Left renal pelvis (tissue), 4 donors: ENCODE measurements around the gene POU6F2. TPM values are rescaled to one million over a fixed set of nuclear protein-coding genes. Genes with fewer than 3 reads are reported as not detected.
A peak's percentile ranks its signal among the peaks of the same experiment; 100 is the strongest.
"Not testable (repeated sequence)": the region's sequence is repeated elsewhere in the genome, so short reads cannot be mapped to it uniquely, and the experiment has no call there.

Source experiments
- DNase-seq, 4 donors: peaks; one replicate each; pipeline ENCODE4 v3.0.0-alpha.2; 2013; ENCODE audit warnings: low read depth in 4 of 4, low spot score in 3 of 4
- polyA plus RNA-seq, 4 donors: library from polyadenylated mRNA; unstranded; fragments of 120-200 nt; gene quantifications; one replicate each; pipeline ENCODE4 v1.2.1, GENCODE V29; 2013; ENCODE audit not compliant: insufficient read length in 4 of 4

POU6F2 gene
- polyA plus RNA-seq, 4 donors: 0.03 to 0.33 (median 0.15) TPM

DNA sequence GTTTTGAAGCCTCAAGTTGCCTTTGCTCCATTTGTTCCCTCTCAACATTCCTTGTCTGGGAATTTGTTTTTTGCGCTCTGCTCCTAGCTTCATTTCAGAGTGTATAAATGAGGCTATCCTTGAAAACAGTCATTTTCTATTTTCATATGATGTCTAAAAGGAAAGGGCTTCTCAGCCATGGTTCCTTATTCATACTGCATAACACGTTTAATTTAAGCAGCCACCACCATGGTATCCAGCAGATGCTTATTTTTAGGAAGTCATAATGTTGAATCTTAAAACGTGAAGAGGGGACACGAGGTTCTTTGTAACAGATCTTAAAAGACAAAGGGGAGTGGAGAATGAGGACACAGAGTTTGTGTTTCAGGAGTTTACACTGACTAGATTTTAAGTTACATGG is 14.5 kb downstream of the POU6F2 start:
- no peak for DNase-seq

DNA sequence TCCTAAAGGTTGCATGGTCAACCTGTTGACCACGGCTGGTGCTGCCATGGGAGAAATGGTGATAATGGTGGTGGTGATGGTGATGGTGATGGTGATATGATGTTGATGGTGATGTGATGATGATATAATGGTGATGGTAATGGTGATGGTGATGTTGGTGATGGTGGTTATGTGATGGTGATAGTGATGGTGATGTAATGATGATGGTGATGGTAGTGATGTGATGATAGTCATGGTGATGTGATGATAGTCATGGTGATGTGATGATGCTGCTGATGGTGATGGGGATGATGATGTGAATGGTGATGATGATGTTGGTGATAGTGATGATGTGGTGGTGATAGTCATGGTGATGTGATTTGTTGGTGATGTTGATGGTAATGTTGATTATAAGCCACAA is 23.9 kb downstream of the POU6F2 start:
- no peak for DNase-seq

DNA sequence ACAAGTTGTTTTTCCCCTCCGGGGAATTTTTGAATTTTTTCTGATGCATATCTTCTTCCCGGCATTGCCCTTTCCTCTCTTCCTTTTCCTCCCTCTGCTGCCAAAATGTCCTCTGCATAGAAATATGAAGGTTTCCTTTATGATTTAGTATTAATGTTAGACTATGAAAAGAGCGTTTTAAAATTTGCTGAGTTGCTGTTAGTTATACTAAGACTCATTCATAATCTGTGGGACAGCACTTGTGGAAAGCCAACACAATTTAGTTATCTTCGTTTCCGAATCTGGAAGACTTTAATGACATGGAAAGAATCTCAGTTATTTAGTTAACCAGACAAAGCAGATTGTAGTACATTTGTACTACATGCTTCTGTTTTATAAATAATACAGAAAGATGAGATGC is 25.0 kb downstream of the POU6F2 start:
- no peak for DNase-seq

DNA sequence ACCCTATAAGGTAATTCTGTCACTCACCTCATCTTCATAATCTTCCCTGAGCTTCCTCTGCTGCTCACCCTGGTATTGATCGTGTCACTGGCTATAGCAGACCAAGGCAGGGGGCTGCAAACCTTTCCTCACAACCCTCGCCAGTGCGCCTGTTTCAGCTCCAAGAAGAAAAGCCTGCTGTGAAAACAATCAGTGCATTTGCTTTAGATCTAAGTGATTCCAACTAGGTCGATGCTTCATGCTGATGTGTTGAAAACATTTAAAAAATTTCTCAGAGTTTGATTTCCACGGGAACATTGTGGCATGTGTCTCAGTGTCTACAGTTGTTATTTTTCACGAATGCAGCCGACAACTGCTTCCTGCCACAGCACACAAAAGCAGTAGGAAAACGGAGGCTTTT is 27.3 kb downstream of the POU6F2 start:
- DNase-seq: no peak

DNA sequence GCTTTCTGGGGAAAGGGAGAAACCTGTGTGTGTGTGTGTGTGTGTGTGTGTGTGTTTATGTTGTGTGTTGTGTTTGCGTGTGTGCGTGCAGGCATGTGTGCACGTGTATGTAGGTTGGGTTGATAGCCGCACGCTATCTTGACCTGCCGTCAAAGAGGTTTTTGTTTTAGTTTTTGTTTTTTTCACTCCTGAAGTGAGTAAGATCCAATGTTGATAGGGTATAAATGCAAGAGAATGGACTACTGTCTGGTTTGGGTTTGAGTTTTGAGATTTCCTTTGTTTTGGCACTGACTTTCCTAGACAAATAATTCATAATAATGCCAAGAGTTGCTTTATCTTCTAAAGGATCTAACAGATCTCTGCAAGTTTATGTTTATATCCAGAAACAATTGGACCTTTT is 27.8 kb downstream of the POU6F2 start:
- no peak for DNase-seq

DNA sequence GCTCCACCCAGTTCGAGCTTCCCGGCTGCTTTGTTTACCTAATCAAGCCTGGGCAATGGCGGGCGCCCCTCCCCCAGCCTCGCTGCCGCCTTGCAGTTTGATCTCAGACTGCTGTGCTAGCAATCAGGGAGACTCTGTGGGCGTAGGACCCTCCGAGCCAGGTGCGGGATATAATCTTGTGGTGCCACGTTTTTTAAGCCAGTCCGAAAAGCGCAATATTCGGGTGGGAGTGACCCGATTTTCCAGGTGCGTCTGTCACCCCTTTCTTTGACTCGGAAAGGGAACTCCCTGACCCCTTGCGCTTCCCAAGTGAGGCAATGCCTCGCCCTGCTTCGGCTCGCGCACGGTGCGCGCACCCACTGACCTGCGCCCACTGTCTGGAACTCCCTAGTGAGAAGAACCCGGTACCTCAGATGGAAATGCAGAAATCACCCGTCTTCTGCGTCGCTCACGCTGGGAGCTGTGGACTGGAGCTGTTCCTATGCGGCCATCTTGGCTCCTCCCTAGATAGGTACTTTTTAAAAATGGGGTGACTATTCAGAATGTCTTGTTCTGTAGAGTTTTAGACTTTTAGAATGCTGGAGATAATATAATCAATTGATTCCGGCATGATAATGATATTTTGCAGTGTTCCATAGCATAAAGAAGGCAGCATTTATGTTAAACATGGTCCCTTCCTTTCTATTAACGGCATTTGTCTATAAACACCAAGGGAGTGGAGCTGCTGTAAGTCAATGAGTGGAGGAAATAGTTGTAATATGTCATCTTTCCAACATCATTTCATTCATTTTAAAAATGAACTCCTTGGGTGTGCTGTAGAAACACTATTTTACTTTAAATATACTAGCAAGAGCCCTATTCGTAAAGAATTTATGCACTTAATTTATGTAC is 35.6 kb downstream of the POU6F2 start:
- DNase-seq: not testable (repeated sequence)

DNA sequence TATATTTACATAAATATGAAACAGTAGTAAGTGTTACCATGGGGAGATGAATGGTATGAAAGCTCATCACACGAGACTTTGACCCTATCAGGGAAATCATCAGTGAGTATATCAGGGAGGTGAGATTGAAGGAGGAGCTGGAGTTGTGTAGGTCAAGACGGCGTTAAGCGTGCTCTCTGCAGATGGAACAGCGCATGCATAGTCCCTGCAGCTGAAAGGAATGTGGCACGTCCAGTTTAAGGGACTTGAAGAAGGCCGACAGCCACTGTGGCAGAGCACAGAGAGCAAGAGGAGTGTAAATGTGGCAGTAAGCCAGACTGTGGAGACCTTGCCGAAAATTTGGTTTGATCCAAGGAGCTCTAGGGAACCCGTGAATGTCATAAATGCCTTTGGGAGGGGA is 38.9 kb downstream of the POU6F2 start:
- peak in 2 of 4 donors; percentile 8 to 25 for DNase-seq

DNA sequence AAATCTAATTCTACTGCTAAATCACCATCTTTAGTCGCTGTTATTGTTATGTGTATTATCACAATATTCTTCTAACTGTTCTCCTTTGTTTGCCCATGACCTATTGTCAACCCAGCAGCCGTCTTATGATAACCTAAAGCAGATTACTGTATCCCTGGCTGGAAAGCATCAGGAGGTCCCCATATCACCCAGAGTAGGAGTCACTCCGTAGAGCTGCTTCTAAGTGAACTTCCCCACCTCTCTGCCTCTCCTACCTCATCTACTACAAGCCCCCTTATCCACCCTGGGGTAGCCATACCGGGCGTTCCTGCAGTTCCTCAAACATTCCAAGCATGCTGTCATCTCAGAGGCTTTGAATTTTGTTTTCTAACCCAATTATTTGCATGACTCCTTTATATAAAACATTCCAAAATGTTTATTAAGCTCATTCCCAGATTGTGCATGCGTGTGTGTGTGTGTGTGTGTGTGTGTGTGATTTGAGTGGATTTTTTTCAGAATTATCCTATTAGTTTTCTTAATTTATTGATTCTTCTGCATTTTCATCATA is 39.7 kb downstream of the POU6F2 start:
- no peak for DNase-seq

DNA sequence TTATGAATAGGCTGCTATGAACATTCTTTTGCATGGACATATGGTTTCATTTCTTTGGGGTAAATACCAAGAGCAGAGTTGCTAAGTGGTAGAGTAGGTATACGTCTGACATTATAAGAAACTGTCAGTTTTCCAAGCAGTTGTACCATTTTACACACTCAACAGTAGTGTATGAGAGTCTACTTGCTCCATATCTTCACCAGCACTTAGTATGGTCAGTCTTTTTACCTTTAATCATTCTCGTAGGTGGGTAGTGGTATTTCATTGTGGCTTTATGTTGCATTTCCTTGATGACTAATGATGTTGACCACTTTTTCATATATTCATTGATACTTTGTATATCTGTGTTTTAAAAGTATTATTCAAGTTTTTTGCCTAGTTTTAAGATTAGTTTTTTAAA is 45.1 kb downstream of the POU6F2 start:
- no peak for DNase-seq

DNA sequence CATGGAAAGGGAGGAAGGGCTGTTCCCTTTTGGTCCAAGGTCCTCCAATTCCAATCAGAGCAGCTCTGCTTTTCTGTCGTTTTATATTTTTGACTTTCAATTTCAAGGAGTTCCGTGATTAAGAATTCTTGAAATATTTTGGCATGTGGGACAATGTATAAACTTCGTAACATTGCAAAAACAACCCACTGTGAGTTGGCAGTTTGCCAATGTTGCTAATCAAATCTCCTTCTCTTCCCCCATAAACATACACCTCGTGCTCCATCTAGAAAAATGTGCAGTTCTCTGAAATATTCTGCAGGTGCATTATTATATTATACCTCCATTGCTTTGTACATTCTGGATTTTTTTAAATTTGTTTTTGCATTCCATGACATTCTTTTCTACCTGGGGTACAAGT is 49.8 kb downstream of the POU6F2 start:
- no peak for DNase-seq

DNA sequence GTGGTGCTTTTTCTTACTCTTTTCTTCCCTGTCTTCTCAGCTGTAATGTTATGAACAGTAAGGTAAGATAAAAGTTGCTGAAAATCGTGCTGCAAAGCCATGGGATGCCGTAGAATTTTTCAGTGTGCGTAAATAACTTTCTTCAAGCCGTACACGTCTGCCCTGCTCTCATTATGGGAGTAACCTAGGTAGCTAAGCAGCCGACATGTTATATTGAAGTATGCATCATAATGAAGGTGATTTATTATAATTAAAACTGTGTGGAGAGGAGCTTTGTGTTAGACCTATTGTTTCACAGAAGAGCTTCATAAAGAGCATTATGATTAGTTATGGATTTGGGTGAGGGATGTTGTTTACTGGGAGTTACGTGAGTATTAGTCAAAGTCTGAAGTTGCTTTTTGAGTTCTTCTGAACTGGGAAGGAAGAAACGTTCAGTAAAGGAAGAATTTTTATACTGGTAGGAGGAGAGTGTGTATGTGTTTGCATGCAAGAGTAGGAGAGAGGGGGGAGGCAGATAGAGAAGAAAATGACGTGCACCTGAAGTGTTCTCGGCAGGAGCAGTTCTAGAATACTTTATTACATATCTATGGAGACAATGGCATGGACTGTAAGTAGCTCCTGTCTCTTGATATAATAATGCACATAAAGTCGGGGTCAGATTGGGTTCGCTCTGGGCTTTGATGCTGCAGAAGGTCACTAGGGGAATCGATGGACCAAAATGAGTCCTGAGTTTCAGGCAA is 56.3 kb downstream of the POU6F2 start:
- DNase-seq: no peak

DNA sequence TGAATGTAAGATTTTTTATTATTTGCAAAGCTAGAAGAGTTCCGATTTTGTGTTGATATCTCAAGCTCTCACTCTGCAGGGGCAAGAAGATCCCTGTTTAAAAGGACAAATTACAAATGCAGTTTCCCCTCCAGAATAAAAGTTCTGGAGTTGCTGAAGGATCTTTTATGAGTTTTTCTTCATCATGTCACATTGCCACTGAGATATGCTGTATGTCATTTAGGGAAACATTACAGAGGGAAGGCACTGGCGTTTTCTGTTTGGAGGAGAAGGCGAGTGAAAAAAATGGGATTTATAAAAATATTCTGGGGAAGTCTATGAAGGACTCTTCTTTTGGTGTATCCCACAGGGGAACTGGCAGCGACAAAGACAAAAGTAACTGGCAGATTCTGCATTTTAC is 57.4 kb downstream of the POU6F2 start:
- DNase-seq: no peak

DNA sequence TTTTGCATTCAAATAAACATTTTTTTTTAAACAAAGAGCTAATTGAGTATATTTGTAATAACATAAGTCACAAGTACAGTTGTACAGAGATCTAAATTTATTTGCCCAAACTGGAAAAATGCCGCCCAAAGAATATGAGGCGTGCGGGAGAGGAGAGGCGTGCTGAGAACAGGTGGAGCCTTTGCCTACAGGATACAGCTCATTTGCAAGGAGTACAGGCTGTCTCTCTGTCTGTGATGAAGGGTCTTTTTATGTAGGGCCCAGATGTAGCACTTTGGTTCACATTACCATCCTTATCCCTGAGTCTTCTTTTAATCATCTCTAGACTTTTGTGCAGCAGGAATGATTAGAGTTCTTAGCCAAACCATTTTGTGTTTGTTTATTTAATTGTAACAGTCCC is 58.2 kb downstream of the POU6F2 start:
- no peak for DNase-seq

DNA sequence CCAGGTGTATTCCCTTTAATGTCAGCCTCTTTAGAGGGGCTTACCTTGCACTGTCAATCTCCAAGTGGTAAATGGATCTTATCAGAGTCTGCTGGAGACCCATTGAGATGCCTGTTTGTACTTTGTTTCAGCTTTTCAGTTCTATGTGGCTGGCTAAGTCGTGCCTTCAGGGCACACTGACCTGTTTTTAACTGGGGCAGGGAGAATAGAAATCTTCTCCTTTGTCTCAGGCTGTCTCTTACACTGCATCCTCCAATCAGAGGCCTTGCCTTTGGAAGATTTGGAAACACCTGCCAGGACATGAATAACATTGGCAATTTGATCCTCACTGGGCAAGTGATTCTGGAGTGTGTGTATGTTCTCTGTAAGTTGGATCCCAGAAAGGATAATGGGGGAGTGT is 65.0 kb downstream of the POU6F2 start:
- DNase-seq: no peak

DNA sequence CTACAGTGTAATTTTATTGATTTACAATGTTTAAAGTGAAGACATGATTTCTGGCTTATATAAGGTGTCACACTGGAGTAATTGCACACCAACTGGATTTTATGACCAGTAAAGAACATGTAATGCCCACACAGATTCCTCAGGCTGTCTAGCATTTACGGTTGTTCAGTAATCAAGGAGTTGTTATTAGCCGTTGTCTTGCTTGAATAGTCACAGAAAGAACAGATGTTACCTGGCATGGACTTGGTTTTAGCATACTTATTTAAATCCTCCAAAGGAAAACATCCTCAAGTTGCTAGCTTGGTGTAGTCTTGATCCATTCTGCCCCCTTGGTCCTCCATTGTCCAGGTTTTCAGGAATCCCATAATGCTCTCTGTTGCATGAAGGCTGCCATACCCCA is 65.8 kb downstream of the POU6F2 start:
- DNase-seq: no peak

DNA sequence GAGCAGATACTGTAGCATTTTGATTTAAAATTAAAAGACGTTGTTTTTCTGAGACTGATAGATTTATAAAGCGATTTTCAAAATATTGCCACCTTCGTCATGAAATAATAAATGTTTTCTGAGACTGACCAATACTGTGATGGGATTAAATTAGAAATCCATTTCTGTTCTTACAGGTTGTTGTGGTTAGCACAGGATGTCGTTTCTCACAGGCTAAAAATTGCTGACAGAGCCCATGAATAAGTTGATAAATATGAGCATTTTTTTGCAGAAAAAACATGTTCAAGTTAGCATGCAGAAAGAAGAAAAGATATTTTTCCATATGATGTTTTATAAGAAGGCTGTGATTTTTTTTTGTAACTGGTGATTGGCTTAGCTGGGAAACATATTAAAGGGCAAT is 66.8 kb downstream of the POU6F2 start:
- DNase-seq: no peak

DNA sequence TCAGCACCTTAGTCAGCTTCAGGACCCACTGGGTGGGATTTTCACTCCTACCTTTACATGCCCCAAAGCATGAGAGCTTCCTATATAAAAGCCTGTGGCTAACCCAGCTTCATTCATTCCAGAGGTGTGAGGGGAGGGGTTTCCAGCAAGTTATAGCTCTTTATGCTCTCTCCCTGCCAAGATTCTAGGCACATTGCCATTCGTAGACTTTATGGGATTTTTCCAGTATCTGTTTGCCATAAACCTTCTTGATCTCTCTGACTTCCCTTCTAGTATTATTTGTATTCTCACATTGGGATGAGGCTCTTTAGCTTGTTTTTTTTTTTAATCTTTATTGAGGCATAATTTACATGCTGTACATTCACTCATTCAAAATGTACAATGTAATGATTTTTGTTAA is 67.5 kb downstream of the POU6F2 start:
- no peak for DNase-seq

DNA sequence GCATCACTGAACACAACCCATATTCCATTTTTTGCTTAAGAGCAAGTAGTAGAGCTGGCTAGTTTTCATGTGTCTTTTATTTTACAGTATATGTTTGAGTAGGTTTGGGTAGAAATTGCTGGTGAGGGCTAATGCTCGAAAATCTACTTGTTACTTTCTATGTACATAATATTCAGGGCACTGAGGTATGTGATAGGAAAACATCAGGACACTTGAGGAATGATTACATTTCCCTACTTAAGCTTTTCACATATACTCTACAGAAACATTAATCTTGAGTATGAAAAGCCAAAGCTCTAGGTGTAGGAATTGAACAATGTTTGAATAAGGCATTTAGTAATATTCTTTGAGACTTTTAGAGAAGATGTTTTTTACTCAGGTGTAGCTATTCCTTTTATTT is 73.6 kb downstream of the POU6F2 start:
- DNase-seq: no peak

DNA sequence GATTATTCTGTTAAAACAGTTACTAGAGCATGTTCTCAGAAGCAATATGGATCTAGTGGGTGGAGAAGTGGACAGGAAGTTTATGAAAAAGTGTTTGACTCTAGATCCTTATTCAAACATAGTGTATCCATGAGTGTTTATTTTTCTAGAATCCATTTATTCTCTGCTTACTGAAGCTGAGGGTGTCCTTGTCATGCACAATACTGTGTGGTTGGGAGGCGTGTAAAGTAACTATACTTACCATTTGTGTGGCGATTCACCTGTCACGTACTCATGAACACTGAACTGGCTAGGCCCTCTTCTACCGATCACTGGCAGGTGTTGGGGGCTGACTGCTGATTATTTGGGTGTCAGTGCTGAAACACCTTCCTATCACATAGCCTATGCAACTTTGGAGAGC is 74.0 kb downstream of the POU6F2 start:
- DNase-seq: no peak

DNA sequence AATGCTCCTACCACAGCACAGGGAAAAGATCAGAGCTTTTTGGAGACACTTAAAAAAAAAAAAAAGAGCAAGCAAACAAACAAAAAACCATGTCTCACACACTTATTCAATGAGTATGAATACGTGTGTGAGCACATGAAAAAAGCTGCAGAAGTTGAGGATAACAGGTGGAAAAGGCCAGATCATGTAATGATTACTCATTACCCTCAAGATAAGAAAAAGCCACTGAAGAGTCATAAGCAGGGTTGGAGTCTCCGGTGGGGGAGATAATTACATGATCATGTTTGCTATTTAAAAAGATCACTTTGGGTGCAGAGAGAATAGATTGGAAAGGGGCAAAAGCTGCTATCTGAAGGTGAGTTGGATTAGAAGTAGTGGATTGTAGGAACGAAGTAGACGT is 77.0 kb downstream of the POU6F2 start:
- DNase-seq: no peak

DNA sequence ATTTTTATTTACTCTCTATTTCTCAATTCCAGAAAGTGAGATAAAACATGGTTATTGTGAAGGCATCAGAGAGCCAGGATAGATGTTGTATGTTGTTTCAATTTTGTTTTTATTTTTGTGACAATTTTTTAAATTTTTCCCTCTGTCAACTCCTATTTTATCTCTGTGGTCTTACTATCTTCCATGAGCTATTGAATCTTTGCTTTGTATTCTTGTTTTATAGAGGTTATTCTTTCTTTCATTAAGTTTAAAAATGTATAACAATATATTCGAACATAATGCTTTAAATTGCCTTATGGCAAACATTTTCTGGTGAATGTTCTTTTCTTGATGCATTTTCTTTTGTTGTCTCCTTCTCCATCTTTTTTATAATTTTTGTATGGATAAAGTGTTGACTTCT is 78.4 kb downstream of the POU6F2 start:
- DNase-seq: no peak

DNA sequence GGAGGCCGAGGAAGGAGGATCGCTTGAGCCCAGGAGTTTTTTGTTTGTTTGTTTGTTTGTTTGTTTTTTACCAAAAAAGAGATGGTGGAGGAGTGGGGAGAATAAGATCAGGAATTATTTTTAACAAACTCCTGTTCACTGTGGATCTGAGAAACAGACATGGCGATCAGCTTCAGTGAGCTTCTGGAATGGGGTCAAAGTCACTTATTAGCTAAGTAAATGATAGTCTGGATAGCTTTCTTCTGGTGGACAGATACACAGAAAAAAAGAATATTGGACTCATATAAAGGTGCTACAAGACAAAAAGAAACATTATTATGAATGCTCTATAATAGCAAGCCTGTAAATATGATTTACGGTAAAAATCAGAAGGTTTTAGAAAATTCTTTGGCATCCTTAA is 85.1 kb downstream of the POU6F2 start:
- DNase-seq: no peak
